NCI-H1436 (cell line): Measurements from ENCODE around the gene AOC3.
"Not testable (repeated sequence)": the region's sequence is repeated elsewhere in the genome, so short reads cannot be mapped to it uniquely, and the experiment has no call there.

Experiments used
- DNase-seq: peaks from one replicate; lab custom pipeline; 2025; lab: John Stamatoyannopoulos, UW

AOC3 gene

DNA sequence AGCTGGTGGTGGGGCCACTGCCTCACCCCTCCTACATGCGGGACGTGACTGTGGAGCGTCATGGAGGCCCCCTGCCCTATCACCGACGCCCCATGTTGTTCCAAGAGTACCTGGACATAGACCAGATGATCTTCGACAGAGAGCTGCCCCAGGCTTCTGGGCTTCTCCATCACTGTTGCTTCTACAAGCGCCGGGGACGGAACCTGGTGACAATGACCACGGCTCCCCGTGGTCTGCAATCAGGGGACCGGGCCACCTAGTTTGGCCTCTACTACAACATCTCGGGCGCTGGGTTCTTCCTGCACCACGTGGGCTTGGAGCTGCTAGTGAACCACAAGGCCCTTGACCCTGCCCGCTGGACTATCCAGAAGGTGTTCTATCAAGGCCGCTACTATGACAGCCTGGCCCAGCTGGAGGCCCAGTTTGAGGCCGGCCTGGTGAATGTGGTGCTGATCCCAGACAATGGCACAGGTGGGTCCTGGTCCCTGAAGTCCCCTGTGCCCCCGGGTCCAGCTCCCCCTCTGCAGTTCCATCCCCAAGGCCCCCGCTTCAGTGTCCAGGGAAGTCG lies 16.8 kb downstream of the AOC3 start:
- DNase-seq, result not testable (repeated sequence)

DNA sequence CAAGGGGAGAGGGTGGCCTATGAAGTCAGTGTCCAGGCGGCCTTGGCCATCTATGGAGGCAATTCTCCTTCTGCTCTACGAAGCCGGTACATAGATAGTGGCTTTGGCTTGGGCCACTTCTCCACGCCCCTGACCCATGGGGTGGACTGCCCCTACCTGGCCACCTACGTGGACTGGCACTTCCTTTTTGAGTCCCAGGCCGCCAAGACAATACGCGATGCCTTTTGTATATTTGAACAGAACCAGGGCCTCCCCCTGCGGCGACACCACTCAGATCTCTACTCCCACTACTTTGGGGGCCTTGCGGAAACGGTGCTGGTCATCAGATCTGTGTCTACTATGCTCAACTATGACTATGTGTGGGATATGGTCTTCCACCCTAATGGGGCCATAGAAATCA lies 17.3 kb downstream of the AOC3 start:
- DNase-seq, result no peak

DNA sequence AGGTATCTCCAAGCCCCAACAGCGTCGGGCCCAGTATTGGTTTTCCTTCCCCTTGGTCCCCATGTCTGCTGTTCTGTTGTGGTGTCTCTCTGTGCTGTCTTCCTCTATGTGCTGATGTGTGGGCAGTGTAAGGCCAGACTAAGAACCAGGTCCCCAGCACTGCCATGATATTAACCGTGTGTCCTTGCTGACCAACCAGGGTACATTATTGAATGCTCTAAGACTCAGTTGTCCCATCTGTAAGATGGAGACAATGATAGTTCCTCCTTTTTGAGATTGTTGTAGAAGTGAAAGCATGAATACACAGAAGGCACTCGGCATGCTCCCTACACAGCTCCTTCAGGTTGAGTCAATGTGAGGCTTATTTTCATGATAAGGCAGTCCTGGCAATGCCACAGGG lies 20.6 kb downstream of the AOC3 start:
- no peak for DNase-seq

DNA sequence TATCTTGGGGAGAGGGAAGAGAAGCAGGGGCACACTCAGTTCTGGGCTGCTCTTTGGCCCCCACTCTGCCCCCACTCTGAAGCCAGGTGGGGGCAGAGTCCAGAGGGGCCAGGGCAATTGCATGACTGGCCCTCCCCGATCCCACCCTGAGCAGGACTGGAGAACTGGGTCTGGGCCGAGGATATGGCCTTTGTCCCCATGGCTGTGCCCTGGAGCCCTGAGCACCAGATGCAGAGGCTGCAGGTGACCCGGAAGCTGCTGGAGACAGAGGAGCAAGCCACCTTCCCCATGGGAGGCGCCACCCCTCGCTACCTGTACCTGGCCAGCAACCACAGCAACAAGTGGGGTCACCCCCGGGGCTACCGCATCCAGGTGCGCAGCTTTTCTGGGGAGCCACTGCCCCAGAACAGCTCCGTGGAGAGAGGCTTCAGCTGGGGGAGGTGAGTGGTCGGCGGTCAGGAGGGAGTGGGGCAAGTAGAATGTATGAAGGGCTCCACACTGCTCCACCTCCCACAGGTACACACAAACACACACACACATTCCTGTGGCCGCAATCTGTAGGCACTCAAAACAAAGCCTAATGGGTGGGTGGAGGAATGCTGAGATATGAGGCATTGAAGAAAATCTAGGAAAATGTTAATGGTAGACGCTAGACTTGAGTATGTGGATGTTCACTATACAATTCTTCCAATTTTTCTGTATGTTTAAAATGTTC lies 21.4 kb downstream of the AOC3 start:
- DNase-seq, result no peak

DNA sequence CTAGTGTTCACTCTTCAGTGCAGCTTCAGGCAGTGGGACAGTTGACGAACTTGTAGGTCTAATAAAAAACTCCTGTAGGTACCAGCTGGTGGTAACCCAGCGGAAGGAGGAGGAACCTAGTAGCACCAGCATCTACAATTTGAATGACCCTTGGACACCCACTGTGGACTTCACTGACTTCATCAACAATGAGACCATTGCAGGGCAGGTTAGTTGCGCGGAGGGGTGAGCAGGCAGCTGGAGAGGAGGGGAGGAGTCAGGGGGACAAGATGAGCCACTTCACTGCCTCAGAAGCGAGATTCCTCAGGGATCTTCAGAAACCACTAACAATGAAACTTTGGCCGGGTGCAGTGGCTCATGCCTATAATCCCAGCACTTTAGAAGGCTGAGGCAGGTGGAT lies 22.3 kb downstream of the AOC3 start:
- DNase-seq, result no peak

DNA sequence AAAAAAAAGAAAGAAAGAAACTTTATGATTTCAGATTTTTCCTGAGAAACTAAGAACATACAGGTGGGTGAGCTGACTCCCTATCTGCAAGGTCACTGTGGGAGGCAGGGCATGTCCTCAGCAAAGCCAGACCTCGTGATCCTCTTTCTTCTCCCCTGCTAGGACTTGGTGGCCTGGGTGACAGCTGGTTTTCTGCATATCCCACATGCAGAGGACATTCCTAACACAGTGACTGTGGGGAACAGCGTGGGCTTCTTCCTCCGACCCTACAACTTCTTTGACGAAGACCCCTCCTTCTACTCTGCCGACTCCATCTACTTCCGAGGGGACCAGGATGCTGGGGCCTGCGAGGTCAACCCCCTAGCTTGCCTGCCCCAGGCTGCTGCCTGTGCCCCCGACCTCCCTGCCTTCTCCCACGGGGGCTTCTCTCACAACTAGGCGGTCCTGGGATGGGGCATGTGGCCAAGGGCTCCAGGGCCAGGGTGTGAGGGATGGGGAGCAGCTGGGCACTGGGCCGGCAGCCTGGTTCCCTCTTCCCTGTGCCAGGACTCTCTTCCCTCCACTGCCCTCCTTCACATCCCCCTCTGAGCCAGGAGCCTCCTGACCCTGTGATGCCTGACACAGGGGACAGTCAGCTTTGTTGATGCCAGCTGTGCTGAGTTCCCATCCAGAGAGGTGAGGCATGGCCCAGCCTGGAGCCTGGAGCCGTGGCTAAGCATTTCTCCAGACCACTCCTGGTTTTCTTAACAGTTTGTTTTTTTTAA lies 23.1 kb downstream of the AOC3 start:
- DNase-seq, result not testable (repeated sequence)

DNA sequence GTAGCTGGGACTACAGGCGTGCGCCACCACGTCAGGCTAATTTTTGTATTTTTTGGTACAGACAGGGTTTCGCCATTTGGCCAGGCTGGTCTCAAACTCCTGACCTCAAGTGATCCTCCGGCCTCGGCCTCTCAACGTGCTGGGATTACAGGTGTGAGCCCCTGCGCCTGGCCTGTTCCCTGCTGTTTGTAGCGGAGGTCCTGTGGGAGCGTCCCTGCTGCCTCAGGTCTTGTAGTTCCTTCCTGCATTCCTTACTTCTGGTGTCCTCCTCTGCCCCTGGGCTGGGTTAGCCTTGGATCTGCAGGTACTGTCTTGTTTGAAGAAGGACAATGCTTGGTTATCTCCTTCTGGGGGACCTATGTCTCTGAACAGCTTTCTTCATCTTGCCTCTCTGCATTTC lies 26.0 kb downstream of the AOC3 start:
- DNase-seq, result no peak

DNA sequence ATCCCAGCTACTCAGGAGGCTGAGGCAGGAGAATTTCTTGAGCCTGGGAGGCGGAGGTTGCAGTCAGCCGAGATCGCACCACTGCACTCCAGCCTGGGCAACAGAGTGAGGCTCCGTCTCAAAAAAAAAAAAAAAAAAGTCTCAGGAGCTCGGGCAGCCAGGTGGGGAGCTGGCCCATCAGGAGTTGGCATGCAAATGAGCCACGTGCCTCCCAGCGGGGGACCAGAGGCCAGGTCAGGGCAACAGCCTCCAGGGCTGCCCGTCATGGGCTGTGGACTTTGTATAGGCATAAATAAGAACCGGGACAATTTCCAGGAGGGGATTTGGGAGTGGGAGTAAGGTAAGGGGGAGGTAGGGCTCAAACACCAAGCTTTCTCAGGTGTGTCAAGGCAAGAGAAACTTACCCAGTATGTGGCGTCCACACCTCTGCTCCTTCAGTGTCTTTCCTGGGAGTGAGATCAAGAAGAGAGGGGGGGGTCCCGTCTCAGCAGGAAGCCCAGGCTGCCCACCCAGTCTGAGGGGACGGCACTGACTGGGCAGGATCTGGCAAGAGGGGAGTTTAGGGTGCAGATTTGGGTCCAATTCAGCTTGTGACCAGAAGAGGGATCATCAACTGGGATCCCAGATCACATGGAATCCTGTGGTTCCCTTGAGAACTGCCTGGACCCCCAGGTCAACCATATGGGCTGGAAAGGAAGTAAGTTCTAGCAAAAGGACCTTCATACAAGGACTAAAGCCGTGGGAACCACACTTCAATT lies 27.3 kb downstream of the AOC3 start:
- no peak for DNase-seq

DNA sequence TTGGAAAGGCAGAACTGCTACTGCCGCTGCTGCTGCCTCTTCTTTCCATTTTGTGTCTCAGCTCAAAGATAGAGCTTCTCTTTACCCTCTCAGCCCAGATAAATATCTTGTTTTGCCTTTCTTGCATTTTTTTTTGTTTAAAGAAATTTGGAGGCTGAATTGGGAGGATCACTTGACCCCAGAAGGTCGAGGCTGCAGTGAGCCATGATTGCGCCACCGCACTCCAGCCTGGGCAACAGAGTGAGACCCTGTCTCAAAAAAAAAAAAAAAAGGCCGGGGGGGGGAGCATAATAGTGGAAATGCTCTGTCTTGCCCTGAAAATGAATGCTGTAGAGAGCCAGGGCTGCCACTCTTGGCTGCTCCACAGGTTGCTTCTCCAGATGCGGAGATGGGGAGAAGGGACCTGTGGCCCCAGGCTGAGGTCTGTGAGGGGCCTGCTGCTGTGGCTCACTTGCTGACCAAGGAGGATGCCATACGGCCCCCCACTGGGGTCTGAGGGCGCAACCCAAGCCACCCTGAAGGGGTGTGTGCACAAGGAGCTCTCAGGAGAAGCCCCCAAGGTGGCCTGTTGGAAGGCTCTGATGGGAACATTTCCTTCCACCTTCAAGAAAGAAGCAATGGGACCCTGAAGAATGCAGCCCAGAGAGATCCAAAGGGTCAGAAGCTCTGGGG lies 28.1 kb downstream of the AOC3 start:
- DNase-seq, result no peak

DNA sequence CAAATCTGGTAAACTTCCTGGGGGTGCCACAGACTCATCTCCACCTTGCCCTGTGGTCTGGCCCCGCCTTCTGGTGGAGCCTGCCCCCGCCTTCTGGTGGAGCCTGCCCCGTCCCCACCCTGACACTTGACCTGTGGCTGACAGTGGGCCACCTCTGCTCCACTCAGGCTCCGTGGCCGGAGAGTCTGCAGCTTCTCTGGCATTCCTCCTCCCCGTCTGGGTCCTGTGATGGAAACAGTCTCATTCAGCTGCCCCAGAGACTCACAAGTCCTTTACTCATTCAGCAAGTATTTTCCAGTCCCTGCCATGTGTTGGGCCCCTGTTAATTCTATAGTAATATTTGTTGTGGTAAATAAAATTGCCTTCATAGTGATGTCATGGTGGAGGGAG lies 28.6 kb downstream of the AOC3 start:
- DNase-seq, result no peak

DNA sequence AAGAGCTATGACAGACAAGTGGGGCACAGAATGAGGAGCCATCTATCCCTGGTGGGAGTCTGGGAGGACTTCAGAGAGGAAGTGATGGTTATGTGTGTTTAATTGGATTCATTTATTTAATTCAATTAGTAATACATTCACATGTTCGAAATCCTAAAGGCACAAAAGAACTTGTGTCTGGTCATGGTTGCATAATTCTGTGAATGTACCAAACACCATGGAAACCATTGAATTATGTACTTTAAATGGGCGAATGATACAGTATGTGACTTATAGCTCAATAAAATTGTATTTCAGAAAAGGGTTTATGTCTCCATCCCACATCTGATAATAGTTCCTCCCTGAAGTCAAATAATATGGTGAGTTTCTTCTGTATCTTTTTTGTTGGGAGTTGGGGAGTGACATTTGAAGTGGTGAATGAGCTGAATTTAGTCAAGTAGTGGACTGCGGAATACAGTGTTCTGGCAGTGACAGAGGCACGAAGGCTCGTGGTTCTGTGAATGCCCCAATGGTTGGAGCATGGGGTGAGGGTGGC lies 29.8 kb downstream of the AOC3 start:
- no peak for DNase-seq

DNA sequence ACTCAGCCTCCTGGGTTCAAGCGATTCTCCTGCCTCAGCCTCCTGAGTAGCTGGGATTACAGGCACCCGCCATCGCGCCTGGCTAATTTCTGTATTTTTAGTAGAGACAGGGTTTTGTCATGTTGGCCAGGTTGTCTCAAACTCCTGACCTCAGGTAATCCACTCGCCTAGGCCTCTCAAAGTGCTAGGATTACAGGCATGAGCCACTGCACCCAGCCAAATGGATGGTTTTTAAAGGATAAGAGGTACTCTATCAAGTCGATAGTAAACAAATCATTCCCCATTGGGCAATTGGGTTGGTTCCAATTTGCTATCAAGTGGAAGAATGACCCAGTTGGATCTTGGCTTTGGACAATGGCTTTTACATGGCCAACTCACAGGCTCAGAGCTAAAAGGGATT lies 30.7 kb downstream of the AOC3 start:
- not testable (repeated sequence) for DNase-seq

DNA sequence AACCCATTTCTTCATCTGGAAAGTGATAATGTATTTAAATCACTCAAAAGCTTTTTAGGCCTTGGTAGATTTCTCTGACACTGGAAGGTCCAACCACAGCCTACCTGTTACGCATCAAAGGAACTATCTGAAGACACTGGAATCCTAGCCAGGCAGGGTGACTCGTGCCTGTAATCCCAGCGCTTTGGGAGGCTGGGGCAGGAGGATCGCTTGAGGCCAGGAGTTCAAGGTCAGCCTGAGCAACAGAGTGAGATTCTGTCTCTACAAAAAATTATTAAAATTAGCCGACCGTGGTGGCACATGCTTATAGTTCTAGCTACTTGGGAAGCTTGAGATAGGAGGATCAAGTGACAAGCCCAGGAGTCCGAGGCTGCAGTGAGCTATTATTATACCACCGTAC lies 31.2 kb downstream of the AOC3 start:
- DNase-seq, result no peak

DNA sequence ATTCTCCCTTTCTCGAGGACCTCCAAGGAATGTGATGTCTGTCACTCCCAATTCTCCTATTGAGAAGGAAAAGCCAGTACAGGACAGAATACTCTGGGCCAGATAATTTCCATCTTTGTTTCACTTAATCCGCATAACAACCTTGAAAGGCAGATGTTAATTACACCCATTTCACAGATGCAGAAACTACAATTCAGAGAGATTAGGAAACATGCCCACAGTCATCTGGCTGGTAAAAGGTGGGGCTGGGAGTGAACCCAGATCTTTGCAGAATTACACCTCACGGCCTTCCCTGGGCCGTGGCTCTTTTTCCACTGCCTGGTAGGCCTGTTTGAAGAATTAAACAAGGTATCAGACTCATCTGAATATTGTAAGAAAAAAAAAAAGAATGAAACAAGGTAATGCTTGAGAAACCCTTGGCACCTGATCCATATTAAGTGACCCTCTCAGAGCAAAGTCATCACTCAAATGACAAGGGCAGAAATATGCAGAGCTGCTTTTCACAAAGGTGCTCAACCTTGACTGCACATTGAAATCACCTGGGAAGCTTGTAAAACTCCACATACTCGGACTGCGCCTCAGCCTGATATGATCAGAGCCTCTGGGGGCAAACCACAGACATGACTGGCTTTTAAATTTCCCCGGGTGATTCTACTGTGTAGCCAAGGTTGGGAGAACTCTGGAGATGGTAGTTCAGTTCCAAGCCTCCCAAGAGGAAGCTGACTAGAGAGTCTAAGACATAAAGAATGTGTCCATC lies 33.0 kb downstream of the AOC3 start:
- no peak for DNase-seq

DNA sequence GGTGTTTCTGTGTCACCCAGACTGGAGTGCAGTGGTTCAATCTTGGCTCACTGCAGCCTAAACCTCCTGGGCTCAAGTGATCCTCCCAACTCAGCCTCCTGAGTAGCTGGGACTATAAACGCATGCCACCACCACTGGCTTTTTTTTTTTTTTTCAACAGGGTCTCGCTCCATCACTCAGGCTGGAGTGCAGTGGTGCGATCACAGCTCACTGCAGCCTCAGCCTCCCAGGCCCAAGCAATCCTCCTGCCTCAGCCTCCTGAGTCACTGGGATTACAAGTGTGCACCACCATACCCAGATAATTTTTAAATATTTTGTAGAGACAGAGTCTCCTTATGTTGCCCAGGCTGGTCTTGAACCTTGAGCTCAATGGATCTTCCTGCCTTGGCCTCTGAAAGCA lies 34.8 kb downstream of the AOC3 start:
- not testable (repeated sequence) for DNase-seq

DNA sequence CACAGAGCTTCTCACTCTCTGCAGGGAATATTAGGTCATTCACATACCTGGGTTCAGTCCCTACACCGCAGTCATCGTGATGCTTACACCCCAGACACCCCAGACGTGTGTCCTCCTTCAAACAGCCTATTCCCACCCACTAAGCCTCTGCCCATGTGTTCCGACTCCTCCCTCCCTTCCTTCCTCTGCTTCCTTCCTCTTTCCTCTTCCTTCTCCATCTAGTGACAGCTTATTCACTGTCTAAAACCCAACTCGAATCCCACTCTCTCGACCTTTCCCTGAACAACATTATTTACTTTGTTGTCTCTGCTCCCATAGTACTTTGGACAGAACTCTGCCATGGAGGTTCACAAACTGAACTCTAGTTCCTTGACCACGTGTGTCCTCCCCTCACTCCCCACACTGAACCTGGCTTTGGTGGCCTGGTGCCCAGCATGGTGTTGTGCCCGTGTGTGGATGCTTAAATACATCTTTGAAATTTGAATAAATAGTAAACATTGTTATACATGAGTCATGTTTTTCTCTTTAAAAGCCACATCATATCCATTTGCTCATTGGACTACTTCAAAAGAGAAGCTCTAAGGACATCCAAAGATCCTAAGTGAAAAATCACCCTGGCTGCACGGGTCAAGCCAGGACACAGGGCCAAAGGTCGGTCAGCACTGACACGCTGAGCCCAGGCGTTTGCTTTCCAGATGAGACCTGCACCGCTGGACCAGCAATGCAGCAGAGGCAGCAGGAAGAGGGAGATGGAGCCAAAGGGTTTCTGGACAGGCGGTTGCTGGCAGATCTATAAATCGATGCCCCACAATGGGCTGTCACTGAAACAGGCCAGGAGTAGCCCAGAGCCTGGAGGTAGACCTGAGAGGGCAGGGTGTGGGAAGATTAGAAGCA lies 35.5 kb downstream of the AOC3 start:
- no peak for DNase-seq

DNA sequence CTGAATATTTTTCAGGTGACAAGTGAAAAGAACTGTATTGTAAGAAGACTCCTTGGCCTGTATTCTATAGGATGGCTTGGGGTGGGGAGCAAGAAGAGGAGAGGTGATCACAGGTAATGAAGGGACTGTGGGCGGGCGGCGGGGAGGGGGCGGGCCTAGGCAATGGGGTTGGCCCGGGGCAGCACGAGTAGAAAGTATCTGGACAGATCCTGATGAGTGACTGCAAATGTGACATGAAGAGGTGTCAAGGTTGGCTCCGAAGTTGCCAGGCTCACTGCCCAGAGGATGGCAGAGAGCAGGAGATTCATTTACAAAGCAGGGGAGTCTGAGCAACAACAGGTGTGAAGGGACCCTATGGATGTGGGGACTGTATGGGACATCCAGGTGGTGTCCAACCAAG lies 38.8 kb downstream of the AOC3 start:
- no peak for DNase-seq

DNA sequence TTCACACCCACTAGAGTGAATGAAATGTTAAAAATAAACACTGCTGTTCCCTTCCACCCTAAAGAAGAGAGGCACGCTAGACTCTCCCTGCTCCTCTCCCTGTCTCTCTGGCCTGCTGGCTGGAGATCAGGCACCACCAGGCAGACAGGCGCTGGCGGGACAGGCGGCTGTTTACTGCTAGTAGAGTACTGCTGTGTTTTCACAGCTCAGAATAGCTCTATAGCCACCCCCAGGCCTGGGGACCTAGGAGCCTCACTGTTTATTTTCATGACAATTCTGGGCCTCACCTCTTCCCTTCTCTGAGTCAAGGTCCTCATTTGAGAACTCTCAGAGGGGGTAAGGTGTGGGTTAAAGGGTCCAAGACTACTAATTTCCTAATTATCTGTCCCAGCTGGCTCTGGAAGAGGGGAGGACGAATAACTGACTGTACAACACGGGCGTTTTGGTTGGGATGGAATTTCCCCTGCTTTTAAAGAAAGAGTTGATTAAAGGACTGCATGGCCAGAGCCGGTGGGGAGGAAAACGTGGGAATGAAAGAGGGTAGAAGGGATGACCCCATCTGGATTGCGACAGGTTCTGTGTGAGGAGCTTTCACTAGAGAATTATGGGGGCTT lies 40.6 kb downstream of the AOC3 start:
- DNase-seq, result no peak

DNA sequence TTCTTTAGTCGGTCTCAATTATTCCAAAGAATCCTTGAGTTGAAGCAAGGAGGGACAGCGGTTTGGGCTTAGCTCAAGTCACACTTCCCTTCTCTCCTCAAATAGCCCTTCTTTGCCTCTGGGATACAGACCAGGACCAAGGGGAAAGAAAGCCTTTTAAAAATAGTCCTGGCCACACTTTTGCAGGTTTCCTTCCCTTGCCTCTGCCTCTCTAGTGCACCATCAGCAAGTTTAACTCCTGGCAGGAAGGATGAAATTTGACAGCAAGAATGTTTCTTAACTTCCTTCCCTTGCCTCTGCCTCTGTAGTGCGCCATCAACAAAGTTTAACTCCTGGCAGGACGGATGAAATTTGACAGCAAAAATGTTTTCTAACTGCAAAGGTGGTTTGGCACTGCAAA lies 42.4 kb downstream of the AOC3 start:
- no peak for DNase-seq
